Fibroblast of lung (primary cell): ENCODE data around the gene APBB1IP. TPM values are rescaled to one million over a fixed set of nuclear protein-coding genes. Genes with fewer than 3 reads are reported as not detected.

Source experiments
- DNase-seq, 2 donors: peaks; one replicate each; pipeline versions ENCODE4 v3.0.0 to v3.0.0-alpha.2; 2010; ENCODE audit warnings: low read depth in 2 of 2
- H2AFZ ChIP-seq: 2 replicates; pipeline ENCODE4 v1.5.1; 2012; ENCODE audit warnings: low read length, control low read depth, inconsistent platforms
- H3K27ac ChIP-seq: 2 replicates; pipeline ENCODE4 v1.5.1; 2011; ENCODE audit warnings: low read length, control low read depth; ENCODE audit not compliant: insufficient read depth
- H3K27me3 ChIP-seq: 2 replicates; pipeline ENCODE4 v1.5.1; 2011; ENCODE audit warnings: mild to moderate bottlenecking, low read length; ENCODE audit not compliant: control insufficient read depth, insufficient read depth
- H3K36me3 ChIP-seq: 2 replicates; pipeline ENCODE4 v1.5.1; 2011; ENCODE audit warnings: low read length; ENCODE audit not compliant: control insufficient read depth, insufficient read depth
- H3K4me1 ChIP-seq: 2 replicates; pipeline ENCODE4 v1.5.1; 2011; ENCODE audit warnings: low read length; ENCODE audit not compliant: control insufficient read depth, insufficient read depth; ENCODE audit errors: extremely low read depth
- H3K4me2 ChIP-seq: 2 replicates; pipeline ENCODE4 v1.5.1; 2011; ENCODE audit warnings: low read length, control low read depth; ENCODE audit not compliant: insufficient read depth; ENCODE audit errors: extremely low read depth
- H3K4me3 ChIP-seq, 4 experiments: fragments of 200-600 bp in 1 of 4; sonication (generic) in 1 of 4; replicated peaks in 1 of 4; 2 replicates each; pipeline ENCODE4 v1.5.1; 2011 to 2016; ENCODE audit warnings: low read length in 4 of 4, low read depth in 3 of 4, mild to moderate bottlenecking in 3 of 4, control low read depth in 2 of 4, inconsistent platforms in 1 of 4, mixed read lengths in 1 of 4; ENCODE audit not compliant: insufficient read depth in 1 of 4; ENCODE audit errors: control extremely low read depth in 1 of 4
- H3K79me2 ChIP-seq: 2 replicates; pipeline ENCODE4 v1.5.1; 2012; ENCODE audit warnings: mild to moderate bottlenecking, low read length, inconsistent platforms; ENCODE audit not compliant: control insufficient read depth, insufficient read depth
- H3K9ac ChIP-seq: 2 replicates; pipeline ENCODE4 v1.5.1; 2011; ENCODE audit warnings: mild to moderate bottlenecking, low read length, control low read depth; ENCODE audit not compliant: insufficient read depth
- H3K9me3 ChIP-seq: 2 replicates; pipeline ENCODE4 v1.5.1; 2012; ENCODE audit warnings: low read depth, low read length; ENCODE audit not compliant: control insufficient read depth, insufficient read depth
- H4K20me1 ChIP-seq: 2 replicates; pipeline ENCODE4 v1.5.1; 2011; ENCODE audit warnings: low read length; ENCODE audit not compliant: control insufficient read depth, insufficient read depth; ENCODE audit errors: extremely low read depth
- EZH2 ChIP-seq: IDR thresholded peaks from 2 replicates; pipeline ENCODE4 v1.5.1; 2012; ENCODE audit warnings: low read length, control low read depth, mild to moderate bottlenecking; ENCODE audit errors: missing control alignments
- polyA plus RNA-seq, 2 donors: library from polyadenylated mRNA; depleted of rRNA in 1 of 2; stranded (reverse) in 1 of 2; unstranded in 1 of 2; fragments of >200 nt; gene quantifications; 2 replicates each; pipeline ENCODE4 v1.2.1, GENCODE V29; 2011 to 2012; ENCODE audit warnings: missing spikeins in 1 of 2
- total RNA-seq: library from RNA; depleted of rRNA; stranded (reverse); fragments of >200 nt; gene quantifications from 2 replicates; pipeline ENCODE4 v1.2.1, GENCODE V29; 2014
- TF ChIP-seq, protein P1 (sequence below), 2 donors: IDR thresholded peaks in 1 of 2; conservative IDR thresholded peaks in 1 of 2; 1 replicate in 1 of 2; 2 replicates in 1 of 2; pipeline ENCODE4 v1.5.1; 2011 to 2012; ENCODE audit warnings: low read length in 2 of 2, control low read depth in 1 of 2, inconsistent platforms in 1 of 2, low read depth in 1 of 2, mild to moderate bottlenecking in 1 of 2

APBB1IP gene
- total and polyA plus RNA-seq, 2 donors (not counting 1 experiment from before 2014, with no cell fraction given) = 1.5 TPM

DNA sequence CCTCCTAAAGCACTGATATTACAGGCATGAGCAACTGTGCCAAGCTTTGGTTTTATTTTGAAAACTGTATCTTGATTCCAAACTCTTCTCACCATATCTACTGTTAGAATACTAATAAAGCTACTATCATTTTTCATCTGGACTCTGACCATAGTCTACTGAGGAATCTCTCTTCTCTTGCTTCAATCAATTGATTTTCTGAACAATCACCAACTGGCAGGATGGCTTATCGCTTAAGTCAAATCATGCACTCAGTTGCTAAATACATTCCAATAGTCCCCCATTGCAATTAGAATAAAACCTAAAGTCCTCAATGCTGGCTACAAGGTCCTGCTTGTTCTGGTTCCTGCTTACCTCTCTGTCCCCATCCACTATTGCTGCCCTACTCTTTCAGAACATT is 2.3 kb upstream of the APBB1IP start:
- Histone ChIP-seq H3K27me3 (no peaks in the 10 kb centered on the region), H3K9me3 (no peaks in the 10 kb centered on the region), H2AFZ (no peak overlapping the region), H3K4me2 (no peak overlapping the region), H3K79me2 (no peaks in the 10 kb centered on the region), H3K36me3 (no peaks in the 10 kb centered on the region), H3K4me3 (no peak overlapping the region), H3K4me1 (no peaks in the 10 kb centered on the region), H3K9ac (no peak overlapping the region), H3K27ac (no peak overlapping the region), H4K20me1 (no peaks in the 10 kb centered on the region)
- no peak for TF ChIP-seq EZH2
- TF ChIP-seq, protein P1, sequence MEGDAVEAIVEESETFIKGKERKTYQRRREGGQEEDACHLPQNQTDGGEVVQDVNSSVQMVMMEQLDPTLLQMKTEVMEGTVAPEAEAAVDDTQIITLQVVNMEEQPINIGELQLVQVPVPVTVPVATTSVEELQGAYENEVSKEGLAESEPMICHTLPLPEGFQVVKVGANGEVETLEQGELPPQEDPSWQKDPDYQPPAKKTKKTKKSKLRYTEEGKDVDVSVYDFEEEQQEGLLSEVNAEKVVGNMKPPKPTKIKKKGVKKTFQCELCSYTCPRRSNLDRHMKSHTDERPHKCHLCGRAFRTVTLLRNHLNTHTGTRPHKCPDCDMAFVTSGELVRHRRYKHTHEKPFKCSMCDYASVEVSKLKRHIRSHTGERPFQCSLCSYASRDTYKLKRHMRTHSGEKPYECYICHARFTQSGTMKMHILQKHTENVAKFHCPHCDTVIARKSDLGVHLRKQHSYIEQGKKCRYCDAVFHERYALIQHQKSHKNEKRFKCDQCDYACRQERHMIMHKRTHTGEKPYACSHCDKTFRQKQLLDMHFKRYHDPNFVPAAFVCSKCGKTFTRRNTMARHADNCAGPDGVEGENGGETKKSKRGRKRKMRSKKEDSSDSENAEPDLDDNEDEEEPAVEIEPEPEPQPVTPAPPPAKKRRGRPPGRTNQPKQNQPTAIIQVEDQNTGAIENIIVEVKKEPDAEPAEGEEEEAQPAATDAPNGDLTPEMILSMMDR (conservative IDR thresholded peaks at IDR 0.05 in 1 of 2, IDR thresholded peaks at IDR 0.05 in 1 of 2; ENCODE audit: low read depth in 1 of 2, low read length in 2 of 2) = no peak
- DNase-seq = no peak

DNA sequence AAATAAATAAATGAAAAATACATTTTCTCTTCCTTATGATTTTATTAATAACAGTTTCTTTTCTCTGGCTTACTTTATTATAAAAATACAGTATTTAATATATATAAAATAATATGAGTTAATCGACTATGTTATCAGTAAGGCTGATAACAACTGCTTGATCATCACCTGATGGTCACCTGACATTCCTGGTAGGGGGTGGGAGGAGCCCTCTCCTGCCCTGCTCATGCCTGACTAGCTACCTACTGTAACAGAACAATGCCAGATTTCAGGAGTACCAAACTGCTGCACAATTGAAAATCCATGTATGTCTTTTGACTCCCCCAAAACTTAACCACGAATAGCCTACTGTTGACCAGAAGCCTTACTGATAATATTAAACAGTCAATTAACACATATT is 1.3 kb upstream of the APBB1IP start:
- TF ChIP-seq, protein P1 (conservative IDR thresholded peaks at IDR 0.05 in 1 of 2, IDR thresholded peaks at IDR 0.05 in 1 of 2; ENCODE audit: low read depth in 1 of 2, low read length in 2 of 2) = no peak
- no peak for TF ChIP-seq EZH2
- Histone ChIP-seq H3K4me3 (no peak overlapping the region), H3K79me2 (no peaks in the 10 kb centered on the region), H3K27me3 (no peaks in the 10 kb centered on the region), H3K36me3 (no peaks in the 10 kb centered on the region), H3K4me2 (no peak overlapping the region), H3K9ac (no peak overlapping the region), H3K4me1 (no peaks in the 10 kb centered on the region), H3K9me3 (no peaks in the 10 kb centered on the region), H4K20me1 (no peaks in the 10 kb centered on the region), H3K27ac (no peak overlapping the region), H2AFZ (no peak overlapping the region)
- DNase-seq = no peak

DNA sequence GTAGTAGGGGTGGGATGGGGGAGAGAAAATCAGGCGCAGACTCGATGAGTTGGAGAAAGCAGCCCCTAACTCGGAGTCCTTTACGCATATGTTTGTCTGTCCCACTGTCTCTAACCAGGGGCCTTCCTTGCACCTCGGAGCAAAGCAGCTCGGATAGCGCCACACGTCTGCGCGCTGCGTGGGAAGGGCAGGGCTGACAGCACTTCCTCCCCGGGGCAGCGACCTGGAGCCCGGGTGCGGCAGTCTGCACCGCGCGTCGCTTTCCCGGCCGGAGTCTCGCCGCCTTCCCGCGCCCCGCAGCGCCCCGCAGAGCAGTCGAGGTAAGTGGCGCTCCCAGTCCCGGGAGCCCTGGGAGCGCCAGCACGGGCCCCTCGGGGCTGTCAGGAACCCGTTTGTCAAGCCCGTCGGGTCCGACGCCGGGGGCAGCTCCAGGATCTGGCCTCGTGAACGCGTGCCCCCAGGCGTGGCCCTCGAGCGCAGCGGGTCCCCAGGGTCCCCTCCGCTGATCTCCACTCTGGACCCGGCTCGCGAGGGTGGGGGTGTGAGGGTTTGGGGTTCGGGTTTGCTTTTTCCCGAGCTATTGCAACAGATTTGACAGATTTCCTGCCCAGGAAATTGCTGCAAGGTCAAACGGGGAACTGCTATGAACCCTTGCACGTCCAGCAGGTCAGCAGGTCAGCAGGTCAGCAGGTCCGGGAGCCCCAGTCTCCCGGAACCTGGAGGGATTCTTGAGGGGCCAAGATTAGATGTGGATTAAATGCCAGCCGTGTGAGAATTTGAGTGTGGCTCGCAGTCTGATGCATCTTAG is 597 bp downstream of the APBB1IP start:
- DNase-seq = peak in 1 of 2 donors; percentile 30
- H3K36me3 ChIP-seq = no peaks in the 10 kb centered on the region
- peak overlapping the region; percentile 35 for H2AFZ ChIP-seq
- no peaks in the 10 kb centered on the region for H3K79me2 ChIP-seq
- no peak for TF ChIP-seq EZH2
- TF ChIP-seq, protein P1 (conservative IDR thresholded peaks at IDR 0.05 in 1 of 2, IDR thresholded peaks at IDR 0.05 in 1 of 2; ENCODE audit: low read depth in 1 of 2, low read length in 2 of 2) = no peak
- H3K27me3 ChIP-seq = no peaks in the 10 kb centered on the region
- peaks cover 2% of the 10 kb centered on the region for H3K4me1 ChIP-seq
- no peaks in the 10 kb centered on the region for H3K9me3 ChIP-seq
- H3K27ac ChIP-seq = peak overlapping the region; percentile 14
- H4K20me1 ChIP-seq = no peaks in the 10 kb centered on the region
- peak overlapping the region in 1 of 4 experiments; percentile 47 for H3K4me3 ChIP-seq
- no peak overlapping the region for H3K4me2 ChIP-seq
- peak overlapping the region; percentile 23 for H3K9ac ChIP-seq
